Astrocyte of the cerebellum (primary cell): ENCODE results near the gene DACH1.

Experiments
- DNase-seq: peaks from one replicate; pipeline ENCODE4 v3.0.0-alpha.2; 2011; ENCODE audit warnings: low read depth
- H3K4me3 ChIP-seq: 2 replicates; pipeline ENCODE4 v1.5.1; 2011; ENCODE audit warnings: mild to moderate bottlenecking, low read depth, low read length, moderate library complexity
- CTCF ChIP-seq: IDR thresholded peaks from 2 replicates; pipeline ENCODE4 v1.5.1; 2012; ENCODE audit warnings: low read length, low read depth, moderate library complexity, mild to moderate bottlenecking; ENCODE audit errors: missing control alignments
- in situ Hi-C: cut with HindIII; loops from 2 replicates; pipeline ENCODE4 v1.10.0; 2017; ENCODE audit warnings: low sequenced_read_pairs

The DACH1 gene

GRCh38 chr13:71672512-71672911, 194.5 kb downstream of the DACH1 start:
- TF ChIP-seq CTCF: no peak
- H3K4me3 ChIP-seq: no peak overlapping the region
- DNase-seq: no peak
- in situ Hi-C loops: no loop called here

GRCh38 chr13:71663431-71663830, 203.6 kb downstream of the DACH1 start:
- in situ Hi-C loops: no loop called here
- DNase-seq: no peak
- no peak overlapping the region for H3K4me3 ChIP-seq
- no peak for TF ChIP-seq CTCF

GRCh38 chr13:71661921-71662320, 205.1 kb downstream of the DACH1 start:
- in situ Hi-C loops: no loop called here

GRCh38 chr13:71659404-71659803, 207.6 kb downstream of the DACH1 start:
- no peak for DNase-seq
- in situ Hi-C loops: no loop called here

More at GRCh38 chr13:71661921-71662320, 205.1 kb downstream of the DACH1 start:
- H3K4me3 ChIP-seq: no peak overlapping the region
- no peak for TF ChIP-seq CTCF
- DNase-seq: peak; percentile 63

GRCh38 chr13:71645467-71645866, 221.5 kb downstream of the DACH1 start:
- in situ Hi-C loops: no loop called here
- TF ChIP-seq CTCF: no peak
- H3K4me3 ChIP-seq: no peak overlapping the region
- DNase-seq: no peak

More at GRCh38 chr13:71659404-71659803, 207.6 kb downstream of the DACH1 start:
- no peak overlapping the region for H3K4me3 ChIP-seq
- no peak for TF ChIP-seq CTCF

GRCh38 chr13:71644579-71644978, 222.4 kb downstream of the DACH1 start:
- in situ Hi-C loops: no loop called here
- no peak overlapping the region for H3K4me3 ChIP-seq
- TF ChIP-seq CTCF: no peak
- DNase-seq: no peak

GRCh38 chr13:71643448-71643860, 223.6 kb downstream of the DACH1 start:
- DNase-seq: no peak
- TF ChIP-seq CTCF: no peak
- no peak overlapping the region for H3K4me3 ChIP-seq
- in situ Hi-C loops: no loop called here
